ENCODE data around the gene PAXX. TPM values are rescaled to one million over a fixed set of nuclear protein-coding genes. Genes with fewer than 3 reads are reported as not detected.

PAXX gene
- total and polyA plus RNA-seq, 9 of the 15 experiments (the other 6 are each of a cell fraction or from before 2014, with no cell fraction given): 1.2 to 175 (median 38.5) TPM

GRCh38 chr9:136994180-136994887, 2.1 kb downstream of the PAXX start:
- no peak overlapping the region for H3K4me2 ChIP-seq (ENCODE audit: insufficient read depth, low read length)
- no peak overlapping the region for H3K4me3 ChIP-seq
- H3K79me2 ChIP-seq (ENCODE audit: control insufficient read depth, insufficient read depth, low read length): peaks cover 18% of the 10 kb centered on the region
- H2AFZ ChIP-seq (ENCODE audit: low read depth, low read length): no peak overlapping the region
- POLR2A ChIA-PET: no interaction called here
- H3K36me3 ChIP-seq (ENCODE audit: control insufficient read depth, insufficient read depth, low read length): peaks cover 22% of the 10 kb centered on the region; the same call in 1 of the 3 replicates
- no peak for FAIRE-seq
- H3K9me1 ChIP-seq (ENCODE audit: control insufficient read depth, insufficient read depth, low read length): no peaks in the 10 kb centered on the region
- peaks cover 6% of the 10 kb centered on the region for H3K9me3 ChIP-seq (replicated peaks; ENCODE audit: control insufficient read depth, insufficient read depth, low read depth, low read length)
- no peaks in the 10 kb centered on the region for H4K20me1 ChIP-seq (replicated peaks; ENCODE audit: control insufficient read depth, insufficient read depth, low read length)
- no TSS peak for BruUV-seq (replicated peaks)
- over 99% methylated on average over 33 of the region's 54 CpGs for WGBS (ENCODE audit: insufficient coverage, low coverage, missing lambda C conversion rate)
- H3K27me3 ChIP-seq (ENCODE audit: control insufficient read depth in 2 of 2, insufficient read depth in 2 of 2, low read length in 2 of 2): no peaks in the 10 kb centered on the region
- no peak for TF ChIP-seq KLF6 (CRISPR knock-in tag; IDR thresholded peaks at IDR 0.05; ENCODE audit: borderline replicate concordance)
- no peak for TF ChIP-seq PPARD (CRISPR knock-in tag; IDR thresholded peaks at IDR 0.05)
- TF ChIP-seq ATF7 (IDR thresholded peaks at IDR 0.05): no peak
- TF ChIP-seq ATF3 (IDR thresholded peaks at IDR 0.05): peak; percentile 9; the same call in 1 of the 2 replicates
- TF ChIP-seq ATF3 (CRISPR knock-in tag; conservative IDR thresholded peaks at IDR 0.05): no peak
- no peak overlapping the region for H3K27ac ChIP-seq (ENCODE audit: extremely low read depth, low read depth, low read length)
- CTCF ChIA-PET (ENCODE audit: low intra/inter-chr PET ratio): no interaction called here
- no peak for ATAC-seq
- DNase-seq (ENCODE audit: extremely low read depth in 1 of 4, low spot score in 3 of 4): no peak
- no peak overlapping the region; a peak in 1 of 4 replicates for H3K9ac ChIP-seq (ENCODE audit: insufficient read depth in 1 of 2, low read depth in 2 of 2, low read length in 2 of 2)
- in situ Hi-C loops (cut with MboI) (no loop called here), intact Hi-C loops (cut with micrococcal nuclease) (loop anchor here (5.0 kb wide), 1 partner anchor 47 kb away; the partner anchor contains the start of gene C8G)
- peaks cover 30 to 75% of the 10 kb centered on the region in 2 experiments for H3K4me1 ChIP-seq (replicated peaks in 1 of 2; ENCODE audit: control insufficient read depth in 2 of 2, insufficient read depth in 2 of 2, low read length in 2 of 2)

Measured in K562 (cell line).